ENCODE measurements around the gene MYO16.

DNA sequence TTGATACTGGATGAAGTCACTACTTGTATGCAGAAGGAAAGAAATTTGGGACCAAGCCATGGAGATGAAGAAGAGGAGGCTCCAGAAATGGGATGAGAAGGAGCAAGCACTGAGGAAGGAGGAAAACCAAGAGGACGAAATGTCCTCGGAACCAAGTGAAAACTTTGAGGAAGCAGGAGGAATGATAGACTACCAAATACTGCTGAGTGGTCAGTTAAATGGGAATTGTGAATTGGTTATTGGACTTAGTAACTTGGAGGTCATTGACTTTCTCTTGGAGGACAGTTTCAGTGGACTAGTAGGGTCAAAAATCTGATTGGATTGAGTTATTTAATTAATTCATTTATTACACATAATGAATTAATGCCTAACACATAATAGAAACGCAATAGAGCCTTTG, 167.9 kb downstream of the MYO16 start:
- TF ChIP-seq, protein P1, sequence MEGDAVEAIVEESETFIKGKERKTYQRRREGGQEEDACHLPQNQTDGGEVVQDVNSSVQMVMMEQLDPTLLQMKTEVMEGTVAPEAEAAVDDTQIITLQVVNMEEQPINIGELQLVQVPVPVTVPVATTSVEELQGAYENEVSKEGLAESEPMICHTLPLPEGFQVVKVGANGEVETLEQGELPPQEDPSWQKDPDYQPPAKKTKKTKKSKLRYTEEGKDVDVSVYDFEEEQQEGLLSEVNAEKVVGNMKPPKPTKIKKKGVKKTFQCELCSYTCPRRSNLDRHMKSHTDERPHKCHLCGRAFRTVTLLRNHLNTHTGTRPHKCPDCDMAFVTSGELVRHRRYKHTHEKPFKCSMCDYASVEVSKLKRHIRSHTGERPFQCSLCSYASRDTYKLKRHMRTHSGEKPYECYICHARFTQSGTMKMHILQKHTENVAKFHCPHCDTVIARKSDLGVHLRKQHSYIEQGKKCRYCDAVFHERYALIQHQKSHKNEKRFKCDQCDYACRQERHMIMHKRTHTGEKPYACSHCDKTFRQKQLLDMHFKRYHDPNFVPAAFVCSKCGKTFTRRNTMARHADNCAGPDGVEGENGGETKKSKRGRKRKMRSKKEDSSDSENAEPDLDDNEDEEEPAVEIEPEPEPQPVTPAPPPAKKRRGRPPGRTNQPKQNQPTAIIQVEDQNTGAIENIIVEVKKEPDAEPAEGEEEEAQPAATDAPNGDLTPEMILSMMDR (IDR thresholded peaks at IDR 0.05): no peak
- TF ChIP-seq POLR2AphosphoS5 (IDR thresholded peaks at IDR 0.05; ENCODE audit: insufficient read depth in 1 of 2, low read depth in 1 of 2) (no peak), POLR2A (IDR thresholded peaks at IDR 0.05) (no peak)
